NT2/D1 (cell line): ENCODE data around the gene REV3L.
"Not testable (repeated sequence)": the region's sequence is repeated elsewhere in the genome, so short reads cannot be mapped to it uniquely, and the experiment has no call there.

Source experiments
- DNase-seq: peaks from one replicate; pipeline ENCODE4 v3.0.0-alpha.2; 2011; ENCODE audit warnings: low read depth, low spot score
- H3K27me3 ChIP-seq: 2 replicates; pipeline ENCODE4 v1.6.0; 2011; ENCODE audit warnings: mild to moderate bottlenecking; ENCODE audit not compliant: insufficient read length, insufficient read depth
- H3K36me3 ChIP-seq: 2 replicates; pipeline ENCODE4 v1.6.1; 2011; ENCODE audit warnings: mild to moderate bottlenecking, low read length, mixed read lengths; ENCODE audit not compliant: insufficient read depth, insufficient read length
- H3K4me1 ChIP-seq: 2 replicates; pipeline ENCODE4 v1.5.1; 2011; ENCODE audit not compliant: insufficient read depth, insufficient read length
- H3K4me3 ChIP-seq: 2 replicates; pipeline ENCODE4 v1.5.1; 2011; ENCODE audit warnings: low read depth; ENCODE audit not compliant: insufficient read length
- H3K9ac ChIP-seq: 2 replicates; pipeline ENCODE4 v1.6.0; 2011; ENCODE audit warnings: low read depth; ENCODE audit not compliant: insufficient read length
- H3K9me3 ChIP-seq: 2 replicates; pipeline ENCODE4 v1.5.1; 2011; ENCODE audit warnings: mild to moderate bottlenecking, low read length; ENCODE audit not compliant: insufficient read depth
- SUZ12 ChIP-seq: IDR thresholded peaks from 2 replicates; pipeline ENCODE4 v1.6.1; 2011; ENCODE audit not compliant: insufficient read length, insufficient read depth; ENCODE audit errors: extremely low read depth
- YY1 ChIP-seq: IDR thresholded peaks from 2 replicates; pipeline ENCODE4 v1.6.1; 2011; ENCODE audit not compliant: insufficient read length, insufficient read depth
- ZNF274 ChIP-seq: IDR thresholded peaks from 2 replicates; pipeline ENCODE4 v1.6.1; 2011; ENCODE audit warnings: mild to moderate bottlenecking, low read depth, low read length

REV3L gene

GRCh38 chr6:111307275-111307858, 175.7 kb downstream of the REV3L start:
- Histone ChIP-seq H3K36me3 (peaks cover 37% of the 10 kb centered on the region), H3K9ac (no peak overlapping the region), H3K4me1 (no peaks in the 10 kb centered on the region), H3K27me3 (no peaks in the 10 kb centered on the region), H3K9me3 (no peaks in the 10 kb centered on the region), H3K4me3 (no peak overlapping the region)
- TF ChIP-seq ZNF274 (no peak), YY1 (no peak), SUZ12 (no peak)
- no peak for DNase-seq

- no peaks in the 10 kb centered on the region for H3K9me3 ChIP-seq
- H3K4me3 ChIP-seq, result no peak overlapping the region
- no peaks in the 10 kb centered on the region for H3K27me3 ChIP-seq
- H3K9ac ChIP-seq, result no peak overlapping the region
- DNase-seq, result no peak
- no peaks in the 10 kb centered on the region for H3K4me1 ChIP-seq
- peaks cover 37% of the 10 kb centered on the region for H3K36me3 ChIP-seq
- TF ChIP-seq SUZ12 (no peak), ZNF274 (no peak), YY1 (no peak)
These were observed 176.7 kb downstream of the REV3L start for GRCh38 chr6:111306104-111306888.

GRCh38 chr6:111301946-111302345, 181.1 kb downstream of the REV3L start:
- Histone ChIP-seq H3K36me3 (peaks cover 17% of the 10 kb centered on the region), H3K4me1 (no peaks in the 10 kb centered on the region), H3K4me3 (no peak overlapping the region), H3K27me3 (no peaks in the 10 kb centered on the region), H3K9me3 (no peaks in the 10 kb centered on the region), H3K9ac (no peak overlapping the region)
- TF ChIP-seq SUZ12, result no peak
- no peak for TF ChIP-seq ZNF274
- no peak for TF ChIP-seq YY1
- no peak for DNase-seq

GRCh38 chr6:111300938-111301800, 181.8 kb downstream of the REV3L start:
- not testable (repeated sequence) for H3K27me3 ChIP-seq, H3K4me1 ChIP-seq, DNase-seq, H3K4me3 ChIP-seq, H3K9ac ChIP-seq, H3K9me3 ChIP-seq
- H3K36me3 ChIP-seq, result peaks cover 14% of the 10 kb centered on the region

GRCh38 chr6:111297776-111298175, 185.2 kb downstream of the REV3L start:
- Histone ChIP-seq H3K27me3 (no peaks in the 10 kb centered on the region), H3K9me3 (no peaks in the 10 kb centered on the region), H3K9ac (no peak overlapping the region), H3K4me3 (no peak overlapping the region), H3K36me3 (peaks cover 11% of the 10 kb centered on the region), H3K4me1 (no peaks in the 10 kb centered on the region)
- TF ChIP-seq ZNF274 (no peak), SUZ12 (no peak), YY1 (no peak)
- no peak for DNase-seq

GRCh38 chr6:111294374-111294967, 188.5 kb downstream of the REV3L start:
- no peaks in the 10 kb centered on the region for H3K27me3 ChIP-seq
- no peaks in the 10 kb centered on the region for H3K9me3 ChIP-seq
- no peaks in the 10 kb centered on the region for H3K4me1 ChIP-seq
- TF ChIP-seq YY1 (no peak), ZNF274 (no peak), SUZ12 (no peak)
- DNase-seq, result no peak
- H3K9ac ChIP-seq, result no peak overlapping the region
- peaks cover 13% of the 10 kb centered on the region for H3K36me3 ChIP-seq
- H3K4me3 ChIP-seq, result no peak overlapping the region
